OCI-LY3 (cell line): ENCODE results near the gene ZDHHC14.
A peak's percentile ranks its signal among the peaks of the same experiment; 100 is the strongest.

Experiments
- H2AFZ ChIP-seq: fragments of 200-600, 300-600 bp; shearing (Covaris generic); 2 replicates; pipeline ENCODE4 v1.6.0; 2014; ENCODE audit warnings: antibody characterized with exemption, low read depth, low read length
- H3K27ac ChIP-seq: fragments of 200-600, 300-600 bp; sonication (generic); 2 replicates; pipeline ENCODE4 v1.5.1; 2014; ENCODE audit warnings: mild to moderate bottlenecking, low read length, moderate library complexity, mixed read lengths
- H3K27me3 ChIP-seq: fragments of 200-600, 300-600 bp; sonication (generic); 2 replicates; pipeline ENCODE4 v1.6.1; 2014; ENCODE audit warnings: low read depth, low read length, mixed read lengths
- H3K36me3 ChIP-seq: fragments of 200-600, 300-600 bp; sonication (generic); replicated peaks from 2 replicates; pipeline ENCODE3; 2014; ENCODE audit warnings: low read depth, low read length, mixed read lengths
- H3K4me1 ChIP-seq: fragments of 300-600, 200-600 bp; sonication (generic); 2 replicates; pipeline ENCODE4 v1.6.1; 2014; ENCODE audit warnings: low read length, mixed read lengths
- H3K4me2 ChIP-seq: fragments of 200-600, 300-600 bp; sonication (generic); 2 replicates; pipeline ENCODE4 v1.6.1; 2014; ENCODE audit warnings: low read length, mixed read lengths
- H3K4me3 ChIP-seq: fragments of 300-600, 200-600 bp; sonication (generic); 2 replicates; pipeline ENCODE4 v1.5.1; 2014; ENCODE audit warnings: antibody characterized with exemption, mild to moderate bottlenecking, low read length, moderate library complexity
- H3K79me2 ChIP-seq: fragments of 300-600, 200-600 bp; shearing (Covaris generic); 2 replicates; pipeline ENCODE4 v1.6.1; 2014; ENCODE audit warnings: mild to moderate bottlenecking, low read length, mixed read lengths
- H3K9ac ChIP-seq: fragments of 300-600, 200-600 bp; shearing (Covaris generic); 2 replicates; pipeline ENCODE4 v1.6.0; 2014; ENCODE audit warnings: mild to moderate bottlenecking, low read length, moderate library complexity
- H3K9me3 ChIP-seq: fragments of 200-600, 300-600 bp; shearing (Covaris generic); 2 replicates; pipeline ENCODE4 v1.6.1; 2014; ENCODE audit warnings: low read length, mixed read lengths; ENCODE audit not compliant: insufficient read depth
- H4K20me1 ChIP-seq: fragments of 200-600, 300-600 bp; sonication (generic); 2 replicates; pipeline ENCODE4 v1.6.1; 2016; ENCODE audit warnings: low read length, mixed read lengths; ENCODE audit not compliant: insufficient read depth
- EZH2phosphoT487 ChIP-seq: fragments of 200-600 bp; shearing (Covaris generic); IDR thresholded peaks from 2 replicates; pipeline ENCODE4 v1.6.1; 2018; ENCODE audit warnings: antibody characterized with exemption, mixed run types, low read depth
- TF ChIP-seq, protein P1 (sequence below): fragments of 200-600, 300-600 bp; sonication (generic); IDR thresholded peaks from 2 replicates; pipeline ENCODE4 v1.5.1; 2014; ENCODE audit warnings: antibody characterized with exemption, low read length, low read depth

The ZDHHC14 gene

DNA sequence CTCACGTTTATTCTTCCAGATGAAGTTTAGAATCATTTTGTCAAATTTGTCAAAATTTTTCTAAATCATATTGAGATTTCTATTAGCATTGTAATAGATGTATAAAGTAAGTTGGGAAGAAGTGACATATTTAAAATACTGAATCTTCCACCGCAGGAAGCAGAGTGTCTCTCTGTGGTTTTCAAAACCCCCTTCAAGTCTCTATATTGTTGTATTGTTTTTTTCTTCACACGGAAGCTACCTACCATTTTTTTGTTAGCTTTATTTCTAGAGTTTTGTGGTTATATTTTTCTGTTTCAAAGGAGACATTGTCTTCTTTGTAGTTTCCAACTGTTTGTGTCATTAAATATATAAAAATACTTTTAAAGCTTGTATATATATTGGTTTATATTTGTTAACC, 188.6 kb downstream of the ZDHHC14 start:
- H3K9me3 ChIP-seq, result no peaks in the 10 kb centered on the region
- no peak overlapping the region for H2AFZ ChIP-seq
- H3K79me2 ChIP-seq, result no peaks in the 10 kb centered on the region
- TF ChIP-seq, protein P1, sequence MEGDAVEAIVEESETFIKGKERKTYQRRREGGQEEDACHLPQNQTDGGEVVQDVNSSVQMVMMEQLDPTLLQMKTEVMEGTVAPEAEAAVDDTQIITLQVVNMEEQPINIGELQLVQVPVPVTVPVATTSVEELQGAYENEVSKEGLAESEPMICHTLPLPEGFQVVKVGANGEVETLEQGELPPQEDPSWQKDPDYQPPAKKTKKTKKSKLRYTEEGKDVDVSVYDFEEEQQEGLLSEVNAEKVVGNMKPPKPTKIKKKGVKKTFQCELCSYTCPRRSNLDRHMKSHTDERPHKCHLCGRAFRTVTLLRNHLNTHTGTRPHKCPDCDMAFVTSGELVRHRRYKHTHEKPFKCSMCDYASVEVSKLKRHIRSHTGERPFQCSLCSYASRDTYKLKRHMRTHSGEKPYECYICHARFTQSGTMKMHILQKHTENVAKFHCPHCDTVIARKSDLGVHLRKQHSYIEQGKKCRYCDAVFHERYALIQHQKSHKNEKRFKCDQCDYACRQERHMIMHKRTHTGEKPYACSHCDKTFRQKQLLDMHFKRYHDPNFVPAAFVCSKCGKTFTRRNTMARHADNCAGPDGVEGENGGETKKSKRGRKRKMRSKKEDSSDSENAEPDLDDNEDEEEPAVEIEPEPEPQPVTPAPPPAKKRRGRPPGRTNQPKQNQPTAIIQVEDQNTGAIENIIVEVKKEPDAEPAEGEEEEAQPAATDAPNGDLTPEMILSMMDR, result no peak
- no peak for TF ChIP-seq EZH2phosphoT487
- no peak overlapping the region for H3K9ac ChIP-seq
- no peak overlapping the region for H3K27ac ChIP-seq
- H3K27me3 ChIP-seq, result no peaks in the 10 kb centered on the region
- H3K4me2 ChIP-seq, result peak overlapping the region; percentile 7; the same call in 1 of the 2 replicates
- no peak overlapping the region for H3K4me3 ChIP-seq
- no peaks in the 10 kb centered on the region for H4K20me1 ChIP-seq
- H3K4me1 ChIP-seq, result peaks cover 46% of the 10 kb centered on the region
- peaks cover 6% of the 10 kb centered on the region for H3K36me3 ChIP-seq

DNA sequence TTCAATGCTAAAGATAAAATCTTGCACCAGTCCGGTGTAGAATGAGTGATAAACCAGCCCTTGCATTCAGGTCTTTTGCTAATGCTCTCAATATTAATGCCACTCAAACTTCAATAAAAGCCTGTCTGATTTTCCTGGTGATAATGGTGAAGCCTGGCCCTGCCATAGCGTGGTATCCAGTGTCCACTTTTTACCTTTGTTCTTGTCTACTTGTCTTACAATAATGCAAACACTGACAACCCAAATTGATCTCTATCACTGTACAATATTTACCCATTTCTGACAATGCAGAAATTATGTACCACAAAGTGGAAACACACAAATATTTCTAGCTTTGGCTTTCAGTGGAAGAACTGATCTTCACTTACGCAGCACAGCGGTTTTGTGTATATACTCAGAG, 189.1 kb downstream of the ZDHHC14 start:
- no peaks in the 10 kb centered on the region for H3K27me3 ChIP-seq
- H3K36me3 ChIP-seq, result peaks cover 6% of the 10 kb centered on the region
- H3K27ac ChIP-seq, result no peak overlapping the region
- peak overlapping the region; percentile 10 for H3K4me2 ChIP-seq
- peaks cover 43% of the 10 kb centered on the region for H3K4me1 ChIP-seq
- H3K4me3 ChIP-seq, result no peak overlapping the region
- H3K79me2 ChIP-seq, result no peaks in the 10 kb centered on the region
- H3K9me3 ChIP-seq, result no peaks in the 10 kb centered on the region
- no peaks in the 10 kb centered on the region for H4K20me1 ChIP-seq
- no peak for TF ChIP-seq EZH2phosphoT487
- TF ChIP-seq, protein P1, result no peak
- H3K9ac ChIP-seq, result no peak overlapping the region
- H2AFZ ChIP-seq, result no peak overlapping the region

DNA sequence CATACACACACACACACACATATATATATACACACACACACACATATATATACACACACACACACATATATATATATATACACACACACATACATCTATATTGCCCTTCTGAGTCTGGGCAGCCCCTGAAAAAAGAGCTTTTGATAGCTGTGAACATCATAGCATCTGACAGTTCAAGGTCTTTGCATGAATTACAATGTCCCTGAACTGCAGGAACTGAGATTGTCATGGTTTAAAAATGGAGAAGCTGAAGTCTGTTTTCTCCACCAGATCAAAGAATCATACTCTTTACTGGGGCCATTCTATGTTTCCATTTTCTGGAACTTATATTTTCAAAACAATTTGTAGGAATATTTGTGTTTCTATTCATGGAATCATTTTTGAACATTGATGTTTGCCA, 189.8 kb downstream of the ZDHHC14 start:
- Histone ChIP-seq H3K27me3 (no peaks in the 10 kb centered on the region), H3K36me3 (peaks cover 6% of the 10 kb centered on the region), H3K9ac (no peak overlapping the region), H2AFZ (no peak overlapping the region), H3K4me3 (peak overlapping the region; percentile 23; the same call in 1 of the 2 replicates), H3K79me2 (no peaks in the 10 kb centered on the region), H3K9me3 (no peaks in the 10 kb centered on the region), H3K4me1 (peaks cover 42% of the 10 kb centered on the region), H4K20me1 (no peaks in the 10 kb centered on the region), H3K27ac (no peak overlapping the region), H3K4me2 (peak overlapping the region; percentile 64)
- TF ChIP-seq, protein P1, result no peak
- TF ChIP-seq EZH2phosphoT487, result no peak

DNA sequence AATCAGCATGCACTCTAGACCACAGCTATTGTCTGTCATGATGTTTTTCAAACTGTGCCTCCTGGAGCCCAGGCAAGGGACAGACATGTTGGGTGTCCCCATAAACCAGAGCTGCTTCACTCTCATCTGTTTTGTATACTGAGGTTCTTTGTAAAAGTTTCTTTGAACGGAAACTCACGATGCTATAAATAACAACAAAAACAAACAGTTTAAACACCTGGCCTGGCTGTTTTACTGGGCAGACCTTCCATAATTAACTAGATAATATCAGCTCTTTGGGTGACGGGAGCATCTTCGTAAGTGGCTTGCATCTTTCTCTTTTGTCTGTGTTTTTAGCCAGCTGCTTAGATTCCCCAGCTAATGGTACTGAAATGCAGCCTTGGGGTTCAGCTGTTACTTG, 190.3 kb downstream of the ZDHHC14 start:
- Histone ChIP-seq H3K27ac (no peak overlapping the region), H3K9ac (no peak overlapping the region), H3K27me3 (no peaks in the 10 kb centered on the region), H2AFZ (no peak overlapping the region), H3K9me3 (no peaks in the 10 kb centered on the region), H3K4me3 (peak overlapping the region; percentile 23; the same call in 1 of the 2 replicates), H3K36me3 (peaks cover 6% of the 10 kb centered on the region), H4K20me1 (no peaks in the 10 kb centered on the region), H3K4me2 (peak overlapping the region; percentile 64), H3K4me1 (peaks cover 37% of the 10 kb centered on the region), H3K79me2 (no peaks in the 10 kb centered on the region)
- TF ChIP-seq, protein P1, result no peak
- TF ChIP-seq EZH2phosphoT487, result no peak
